H9 (cell line): ENCODE data around the gene ACACA. TPM values are rescaled to one million over a fixed set of nuclear protein-coding genes. Genes with fewer than 3 reads are reported as not detected.

Experiments used
- DNase-seq: peaks from one replicate; pipeline ENCODE4 v3.0.0-alpha.2; 2017
- H2AFZ ChIP-seq: one replicate; pipeline ENCODE4 v1.6.1; 2013; ENCODE audit warnings: mild to moderate bottlenecking, low read length, control low read depth, moderate library complexity
- H2AK5ac ChIP-seq: 2 replicates; pipeline ENCODE4 v1.6.1; 2013; ENCODE audit warnings: low read length, control low read depth, mixed read lengths; ENCODE audit not compliant: insufficient read length
- H2BK120ac ChIP-seq: one replicate; pipeline ENCODE4 v1.6.1; 2013; ENCODE audit warnings: low read depth, mild to moderate bottlenecking, low read length, control low read depth, inconsistent platforms; ENCODE audit not compliant: poor library complexity, severe bottlenecking
- H2BK12ac ChIP-seq: 2 replicates; pipeline ENCODE4 v1.6.1; 2013; ENCODE audit warnings: low read length, control low read depth, mixed read lengths, low read depth; ENCODE audit not compliant: insufficient read length
- H2BK15ac ChIP-seq: 2 replicates; pipeline ENCODE4 v1.6.1; 2013; ENCODE audit warnings: low read depth, low read length, control low read depth
- H2BK20ac ChIP-seq: one replicate; pipeline ENCODE4 v1.6.1; 2013; ENCODE audit warnings: low read depth, mild to moderate bottlenecking, low read length, control low read depth, inconsistent platforms; ENCODE audit not compliant: poor library complexity, severe bottlenecking
- H2BK5ac ChIP-seq: 2 replicates; pipeline ENCODE4 v1.6.1; 2013; ENCODE audit warnings: low read length, control low read depth, mixed read lengths; ENCODE audit not compliant: insufficient read length
- H3K14ac ChIP-seq: 2 replicates; pipeline ENCODE4 v1.6.1; 2013; ENCODE audit warnings: low read length, control low read depth; ENCODE audit not compliant: insufficient read depth
- H3K18ac ChIP-seq: 2 replicates; pipeline ENCODE4 v1.6.1; 2013; ENCODE audit warnings: low read depth, mild to moderate bottlenecking, mixed read lengths, low read length, control low read depth; ENCODE audit not compliant: insufficient read length
- H3K23ac ChIP-seq: 2 replicates; pipeline ENCODE4 v1.6.1; 2013; ENCODE audit warnings: low read length, control low read depth, mixed read lengths, low read depth; ENCODE audit not compliant: insufficient read length
- H3K23me2 ChIP-seq: 2 replicates; pipeline ENCODE4 v1.6.1; 2013; ENCODE audit warnings: low read depth, mild to moderate bottlenecking, mixed read lengths, low read length, control low read depth; ENCODE audit not compliant: insufficient read length, poor library complexity, severe bottlenecking
- H3K27ac ChIP-seq: 2 replicates; pipeline ENCODE4 v1.5.1; 2013; ENCODE audit warnings: low read length, control low read depth, mixed read lengths, low read depth; ENCODE audit not compliant: insufficient read length
- H3K27me3 ChIP-seq: 2 replicates; pipeline ENCODE4 v1.6.1; 2013; ENCODE audit warnings: low read length, control low read depth, inconsistent platforms; ENCODE audit not compliant: insufficient read depth
- H3K4ac ChIP-seq: 2 replicates; pipeline ENCODE4 v1.6.1; 2013; ENCODE audit warnings: low read depth, mild to moderate bottlenecking, control low read depth, inconsistent platforms, low read length, moderate library complexity
- H3K4me1 ChIP-seq: 2 replicates; pipeline ENCODE4 v1.6.1; 2013; ENCODE audit warnings: low read length, control low read depth, inconsistent platforms; ENCODE audit not compliant: insufficient read depth
- H3K4me2 ChIP-seq: 2 replicates; pipeline ENCODE4 v1.6.1; 2013; ENCODE audit warnings: low read length, control low read depth, mixed read lengths; ENCODE audit not compliant: insufficient read length, insufficient read depth
- H3K56ac ChIP-seq: 2 replicates; pipeline ENCODE4 v1.6.1; 2013; ENCODE audit warnings: low read depth, mild to moderate bottlenecking, mixed read lengths, low read length, control low read depth; ENCODE audit not compliant: insufficient read length
- H3K79me1 ChIP-seq: 2 replicates; pipeline ENCODE4 v1.6.1; 2013; ENCODE audit warnings: low read depth, mild to moderate bottlenecking, moderate library complexity, low read length, control low read depth, inconsistent platforms; ENCODE audit not compliant: insufficient read depth, poor library complexity, severe bottlenecking
- H3K79me2 ChIP-seq: 2 replicates; pipeline ENCODE4 v1.6.1; 2013; ENCODE audit warnings: low read length, control low read depth, inconsistent platforms; ENCODE audit not compliant: insufficient read depth
- H3K9ac ChIP-seq: 2 replicates; pipeline ENCODE4 v1.6.1; 2013; ENCODE audit warnings: low read length, control low read depth, mixed read lengths; ENCODE audit not compliant: insufficient read length; ENCODE audit errors: extremely low read depth
- H3K9me3 ChIP-seq: one replicate; pipeline ENCODE4 v1.6.1; 2013; ENCODE audit warnings: low read depth, low read length, inconsistent platforms; ENCODE audit not compliant: control insufficient read depth
- H3T11ph ChIP-seq: one replicate; pipeline ENCODE4 v1.6.1; 2013; ENCODE audit warnings: mild to moderate bottlenecking, low read length, control low read depth, inconsistent platforms
- H4K20me1 ChIP-seq: one replicate; pipeline ENCODE4 v1.6.1; 2013; ENCODE audit not compliant: control insufficient read depth, insufficient read length, insufficient read depth
- H4K5ac ChIP-seq: 2 replicates; pipeline ENCODE4 v1.6.1; 2013; ENCODE audit warnings: low read depth, mild to moderate bottlenecking, mixed read lengths, low read length, control low read depth; ENCODE audit not compliant: insufficient read length
- H4K8ac ChIP-seq: replicated peaks from 2 replicates; pipeline ENCODE4 v1.6.1; 2013; ENCODE audit warnings: low read length, control low read depth, mixed read lengths, low read depth; ENCODE audit not compliant: insufficient read length
- H4K91ac ChIP-seq: 2 replicates; pipeline ENCODE4 v1.6.1; 2013; ENCODE audit warnings: low read depth, mild to moderate bottlenecking, moderate library complexity, mixed read lengths, low read length, control low read depth; ENCODE audit not compliant: insufficient read length
- H3K27ac Mint-ChIP-seq, 3 experiments: 2 replicates in 2 of 3; 3 replicates in 1 of 3; pipeline ENCODE4 v1.8.0; 2020 to 2021; ENCODE audit warnings: mixed read lengths in 3 of 3, mild to moderate bottlenecking in 1 of 3, moderate library complexity in 1 of 3
- H3K27me3 Mint-ChIP-seq: 2 replicates; pipeline ENCODE4 v1.8.0; 2021; ENCODE audit warnings: low read depth, mild to moderate bottlenecking, moderate library complexity, mixed read lengths
- H3K36me3 Mint-ChIP-seq, 3 experiments: 2 replicates in 2 of 3; 3 replicates in 1 of 3; pipeline ENCODE4 v1.8.0; 2020 to 2021; ENCODE audit warnings: low read depth in 3 of 3, mixed read lengths in 3 of 3; ENCODE audit not compliant: insufficient read depth in 1 of 3
- H3K4me1 Mint-ChIP-seq, 2 experiments: 2 replicates each; pipeline ENCODE4 v1.8.0; 2020; ENCODE audit warnings: mixed read lengths in 2 of 2
- H3K4me3 Mint-ChIP-seq, 2 experiments: 2 replicates in 1 of 2; 3 replicates in 1 of 2; pipeline ENCODE4 v1.8.0; 2020 to 2021; ENCODE audit warnings: mild to moderate bottlenecking in 2 of 2, mixed read lengths in 2 of 2, moderate library complexity in 1 of 2
- H3K9me3 Mint-ChIP-seq, 2 experiments: 2 replicates in 1 of 2; 3 replicates in 1 of 2; pipeline ENCODE4 v1.8.0; 2020; ENCODE audit warnings: mild to moderate bottlenecking in 2 of 2, mixed read lengths in 2 of 2, moderate library complexity in 1 of 2
- WGBS: extraction: QIAGEN DNeasy Blood & Tissue Kit; methylation state at CpG from one replicate; pipeline ENCODE4 v1.1.7; 2013; ENCODE audit warnings: missing lambda C conversion rate, low lambda C conversion rate, mixed read lengths; ENCODE audit not compliant: insufficient read length; ENCODE audit errors: extremely low coverage; 5-methylcytosine and 5-hydroxymethylcytosine counted together
- total RNA-seq: library from RNA; stranded (reverse); gene quantifications from 2 replicates; pipeline ENCODE4 v1.2.1, GENCODE V29; 2021
- TF ChIP-seq, protein P1 (sequence below): fragments of 200-600 bp; sonication (generic); conservative IDR thresholded peaks from 3 replicates; pipeline ENCODE4 v1.8.0; 2021; ENCODE audit warnings: antibody characterized with exemption, mild to moderate bottlenecking

Gene ACACA
- total RNA-seq, 1 experiment from 2014 or later = 135 TPM

DNA sequence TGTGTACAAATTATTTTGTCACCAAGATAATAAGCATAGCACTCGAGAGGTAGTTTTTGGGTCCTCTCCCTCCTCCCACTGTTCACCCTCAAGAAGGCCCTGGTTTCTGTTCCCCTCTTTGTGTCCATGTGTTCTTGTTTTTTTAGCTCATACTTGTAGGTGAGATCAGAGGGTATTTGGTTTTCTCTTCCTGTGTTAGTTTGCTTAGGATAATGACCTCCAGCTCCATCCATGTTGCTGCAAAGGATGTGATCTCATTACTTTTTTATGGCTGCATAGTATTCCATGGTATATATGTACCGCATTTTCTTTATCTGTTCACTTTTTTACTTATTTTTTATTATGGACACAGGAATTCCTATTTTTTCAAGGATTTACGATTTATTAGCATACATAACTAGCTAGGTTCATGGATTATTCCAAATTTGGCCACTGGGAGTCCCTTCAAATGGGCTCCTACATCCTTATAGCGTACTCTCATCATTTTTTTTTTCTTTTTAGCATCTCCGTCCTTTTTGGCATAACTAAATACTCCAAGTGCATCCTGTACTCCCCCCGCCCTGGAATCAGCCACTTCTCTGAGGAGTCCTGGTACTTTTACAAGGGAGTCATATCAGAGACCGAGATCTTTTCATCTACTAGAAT, 7.4 kb upstream of the ACACA start:
- Histone ChIP-seq H3K9me3 (no peaks in the 10 kb centered on the region), H3K4ac (no peak overlapping the region), H2AK5ac (no peak overlapping the region), H3K23ac (no peak overlapping the region), H2BK20ac (no peak overlapping the region), H3K27me3 (no peaks in the 10 kb centered on the region), H4K20me1 (no peaks in the 10 kb centered on the region), H3K79me1 (no peaks in the 10 kb centered on the region), H4K91ac (no peak overlapping the region), H3K9ac (no peak overlapping the region), H2AFZ (no peak overlapping the region), H3K27ac (no peak overlapping the region), H2BK15ac (no peak overlapping the region), H2BK5ac (no peak overlapping the region), H2BK120ac (no peak overlapping the region), H3K4me1 (no peaks in the 10 kb centered on the region), H3K79me2 (no peaks in the 10 kb centered on the region), H3K18ac (no peak overlapping the region), H3K56ac (no peak overlapping the region), H4K5ac (no peak overlapping the region), H3K23me2 (no peaks in the 10 kb centered on the region), H3K4me2 (no peak overlapping the region), H2BK12ac (no peak overlapping the region), H3K14ac (no peak overlapping the region), H3T11ph (no peak overlapping the region), H4K8ac (no peak overlapping the region)
- H3K4me3 Mint-ChIP-seq = no peak overlapping the region
- WGBS = no CpG with 5 or more reads among the region's 7 CpGs
- peaks cover 27 to 66% (median 64%) of the 10 kb centered on the region in 3 experiments; a peak in 6 of 7 replicates for H3K36me3 Mint-ChIP-seq
- peaks cover 0 to 2% of the 10 kb centered on the region in 2 experiments; a peak in 1 of 4 replicates for H3K4me1 Mint-ChIP-seq
- H3K27me3 Mint-ChIP-seq = no peaks in the 10 kb centered on the region
- DNase-seq = no peak
- H3K9me3 Mint-ChIP-seq = no peaks in the 10 kb centered on the region
- TF ChIP-seq, protein P1, sequence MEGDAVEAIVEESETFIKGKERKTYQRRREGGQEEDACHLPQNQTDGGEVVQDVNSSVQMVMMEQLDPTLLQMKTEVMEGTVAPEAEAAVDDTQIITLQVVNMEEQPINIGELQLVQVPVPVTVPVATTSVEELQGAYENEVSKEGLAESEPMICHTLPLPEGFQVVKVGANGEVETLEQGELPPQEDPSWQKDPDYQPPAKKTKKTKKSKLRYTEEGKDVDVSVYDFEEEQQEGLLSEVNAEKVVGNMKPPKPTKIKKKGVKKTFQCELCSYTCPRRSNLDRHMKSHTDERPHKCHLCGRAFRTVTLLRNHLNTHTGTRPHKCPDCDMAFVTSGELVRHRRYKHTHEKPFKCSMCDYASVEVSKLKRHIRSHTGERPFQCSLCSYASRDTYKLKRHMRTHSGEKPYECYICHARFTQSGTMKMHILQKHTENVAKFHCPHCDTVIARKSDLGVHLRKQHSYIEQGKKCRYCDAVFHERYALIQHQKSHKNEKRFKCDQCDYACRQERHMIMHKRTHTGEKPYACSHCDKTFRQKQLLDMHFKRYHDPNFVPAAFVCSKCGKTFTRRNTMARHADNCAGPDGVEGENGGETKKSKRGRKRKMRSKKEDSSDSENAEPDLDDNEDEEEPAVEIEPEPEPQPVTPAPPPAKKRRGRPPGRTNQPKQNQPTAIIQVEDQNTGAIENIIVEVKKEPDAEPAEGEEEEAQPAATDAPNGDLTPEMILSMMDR = peak; percentile 46
- H3K27ac Mint-ChIP-seq = no peak overlapping the region
